ENCODE measurements around the gene DCTN4.

DCTN4 gene

GRCh38 chr5:150689120-150689519 is 69.7 kb downstream of the DCTN4 start:
- in situ Hi-C loops (cut with HindIII; ENCODE audit: low pct_ligation_motif_present, low pct_unique_long_range_greater_than_20kb, low sequenced_read_pairs): no loop called here

DNA sequence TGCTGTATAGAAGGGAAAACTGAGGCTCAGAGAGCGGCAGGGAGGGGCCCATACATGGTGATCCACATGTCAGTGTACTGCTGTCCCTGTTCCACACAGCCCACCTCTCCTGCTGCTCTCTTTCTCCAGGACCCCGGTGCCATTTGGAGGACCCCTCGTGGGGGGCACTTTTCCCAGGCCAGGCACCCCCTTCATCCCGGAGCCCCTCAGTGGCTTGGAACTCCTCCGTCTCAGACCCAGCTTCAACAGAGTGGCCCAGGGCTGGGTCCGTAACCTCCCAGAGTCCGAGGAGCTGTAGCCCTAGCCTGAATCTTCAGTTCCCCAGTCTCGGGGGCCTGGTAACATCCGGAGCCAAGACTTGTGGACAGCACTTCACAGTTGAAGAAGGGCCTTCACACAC is 82.2 kb downstream of the DCTN4 start:
- DNase-seq: no peak
- in situ Hi-C loops (cut with HindIII; ENCODE audit: low pct_ligation_motif_present, low pct_unique_long_range_greater_than_20kb, low sequenced_read_pairs): no loop called here

More at GRCh38 chr5:150689120-150689519, 69.7 kb downstream of the DCTN4 start:
- no peak for DNase-seq

DNA sequence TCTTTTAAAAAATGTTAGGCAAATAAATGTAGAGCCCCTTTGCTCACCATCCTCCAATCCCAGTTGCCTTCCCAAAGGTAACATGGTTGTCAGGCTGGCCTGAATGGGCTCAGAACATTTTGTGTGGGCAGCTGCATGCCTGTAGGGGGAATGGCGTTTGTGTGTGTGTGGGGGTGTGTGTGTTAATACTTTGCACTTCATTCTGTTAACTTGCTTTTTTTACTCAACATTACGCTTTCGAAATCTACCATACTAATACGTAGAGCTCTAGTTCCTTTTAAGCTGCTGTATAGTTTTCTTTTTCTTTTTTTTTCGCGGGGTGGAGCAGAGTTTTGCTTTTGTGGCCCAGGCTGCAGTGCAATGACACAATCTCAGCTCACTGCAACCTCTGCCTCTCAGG is 83.7 kb downstream of the DCTN4 start:
- in situ Hi-C loops (cut with HindIII; ENCODE audit: low pct_ligation_motif_present, low pct_unique_long_range_greater_than_20kb, low sequenced_read_pairs): no loop called here
- no peak for DNase-seq

GRCh38 chr5:150674341-150674821 is 84.4 kb downstream of the DCTN4 start:
- in situ Hi-C loops (cut with HindIII; ENCODE audit: low pct_ligation_motif_present, low pct_unique_long_range_greater_than_20kb, low sequenced_read_pairs): no loop called here
- DNase-seq: no peak

DNA sequence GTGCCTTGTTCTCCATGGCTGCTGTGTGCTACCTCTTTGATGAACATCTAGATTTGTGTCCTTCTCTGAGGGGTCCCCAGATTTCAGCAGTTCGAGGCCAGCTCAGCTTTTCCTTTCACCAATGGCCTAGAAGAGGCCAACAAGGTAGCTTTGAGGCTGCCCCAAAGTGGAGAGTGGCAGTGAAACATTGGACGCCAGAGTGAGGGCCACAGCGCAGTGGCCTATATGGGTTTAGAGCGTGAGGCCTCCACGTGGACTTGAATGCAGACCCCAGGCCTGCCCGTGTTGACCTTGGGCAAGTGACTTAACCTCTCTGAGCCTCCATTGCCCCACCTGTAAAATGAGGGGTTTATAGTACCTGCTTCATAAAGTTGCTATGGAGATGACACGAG is 85.9 kb downstream of the DCTN4 start:
- in situ Hi-C loops (cut with HindIII; ENCODE audit: low pct_ligation_motif_present, low pct_unique_long_range_greater_than_20kb, low sequenced_read_pairs): no loop called here
- DNase-seq: no peak

GRCh38 chr5:150672237-150672883 is 86.5 kb downstream of the DCTN4 start:
- in situ Hi-C loops (cut with HindIII; ENCODE audit: low pct_ligation_motif_present, low pct_unique_long_range_greater_than_20kb, low sequenced_read_pairs): no loop called here
- peak; percentile 12 for DNase-seq

DNA sequence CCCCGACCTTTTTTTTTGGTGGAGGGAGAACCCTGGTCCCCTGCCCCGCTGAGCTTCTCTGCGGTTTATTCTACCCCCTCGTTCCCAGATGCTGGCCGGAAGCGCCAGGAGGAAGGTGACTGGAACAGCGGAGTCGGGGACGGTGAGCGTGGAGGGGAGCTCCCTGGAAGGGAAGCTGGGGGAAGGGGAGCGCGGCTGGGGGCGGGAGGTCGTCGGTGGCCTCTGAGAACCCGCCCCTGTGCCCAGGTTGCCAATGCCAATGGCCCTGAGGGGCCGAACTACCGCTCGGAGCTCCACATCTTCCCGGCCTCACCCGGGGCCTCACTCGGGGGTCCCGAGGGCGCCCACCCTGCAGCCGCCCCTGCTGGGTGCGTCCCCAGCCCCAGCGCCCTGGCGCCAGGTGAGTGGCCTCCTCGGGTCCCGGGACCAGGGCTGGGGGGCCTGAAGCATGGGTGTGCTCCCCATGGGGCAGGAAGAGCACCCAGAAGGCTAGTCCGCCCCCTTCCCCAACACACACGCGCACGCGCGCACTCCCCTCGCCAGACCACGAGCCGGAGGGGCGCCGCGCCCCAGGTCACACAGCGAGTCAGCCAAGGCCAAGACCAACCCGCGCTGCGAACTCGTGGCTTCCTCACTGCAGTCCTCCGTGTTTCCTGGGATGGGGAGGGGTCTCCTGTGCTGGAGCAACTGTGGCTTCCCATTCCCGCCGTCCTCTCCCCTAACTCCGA is 87.1 kb downstream of the DCTN4 start:
- in situ Hi-C loops (cut with HindIII; ENCODE audit: low pct_ligation_motif_present, low pct_unique_long_range_greater_than_20kb, low sequenced_read_pairs): no loop called here
- no peak for DNase-seq

- in situ Hi-C loops (cut with HindIII; ENCODE audit: low pct_ligation_motif_present, low pct_unique_long_range_greater_than_20kb, low sequenced_read_pairs): no loop called here
- no peak for DNase-seq
Measured at GRCh38 chr5:150670948-150671310, 87.9 kb downstream of the DCTN4 start.

- in situ Hi-C loops (cut with HindIII; ENCODE audit: low pct_ligation_motif_present, low pct_unique_long_range_greater_than_20kb, low sequenced_read_pairs): no loop called here
- no peak for DNase-seq
Measured at GRCh38 chr5:150670275-150670947, 88.4 kb downstream of the DCTN4 start.

DNA sequence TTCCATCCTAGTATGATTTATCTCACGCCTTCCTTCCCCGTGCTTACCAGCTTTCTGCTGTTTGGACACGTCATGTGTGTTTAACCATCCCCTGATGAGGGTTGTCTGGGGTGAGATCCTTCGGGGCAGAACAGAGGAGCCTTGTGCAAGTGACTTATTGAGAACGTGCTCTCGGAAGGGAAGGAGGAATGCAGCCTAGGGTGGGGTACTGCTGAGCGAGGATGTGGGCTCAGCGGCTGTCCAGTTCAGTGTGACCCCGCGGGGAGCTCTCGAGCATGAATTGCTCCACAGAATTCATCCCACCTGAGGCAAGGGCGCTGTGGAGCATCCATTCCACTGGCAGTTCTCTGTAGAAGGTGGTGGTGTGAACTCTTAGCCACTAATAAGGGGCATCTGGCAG is 93.8 kb downstream of the DCTN4 start:
- in situ Hi-C loops (cut with HindIII; ENCODE audit: low pct_ligation_motif_present, low pct_unique_long_range_greater_than_20kb, low sequenced_read_pairs): no loop called here
- DNase-seq: no peak

GRCh38 chr5:150663936-150664335 is 94.9 kb downstream of the DCTN4 start:
- in situ Hi-C loops (cut with HindIII; ENCODE audit: low pct_ligation_motif_present, low pct_unique_long_range_greater_than_20kb, low sequenced_read_pairs): no loop called here

DNA sequence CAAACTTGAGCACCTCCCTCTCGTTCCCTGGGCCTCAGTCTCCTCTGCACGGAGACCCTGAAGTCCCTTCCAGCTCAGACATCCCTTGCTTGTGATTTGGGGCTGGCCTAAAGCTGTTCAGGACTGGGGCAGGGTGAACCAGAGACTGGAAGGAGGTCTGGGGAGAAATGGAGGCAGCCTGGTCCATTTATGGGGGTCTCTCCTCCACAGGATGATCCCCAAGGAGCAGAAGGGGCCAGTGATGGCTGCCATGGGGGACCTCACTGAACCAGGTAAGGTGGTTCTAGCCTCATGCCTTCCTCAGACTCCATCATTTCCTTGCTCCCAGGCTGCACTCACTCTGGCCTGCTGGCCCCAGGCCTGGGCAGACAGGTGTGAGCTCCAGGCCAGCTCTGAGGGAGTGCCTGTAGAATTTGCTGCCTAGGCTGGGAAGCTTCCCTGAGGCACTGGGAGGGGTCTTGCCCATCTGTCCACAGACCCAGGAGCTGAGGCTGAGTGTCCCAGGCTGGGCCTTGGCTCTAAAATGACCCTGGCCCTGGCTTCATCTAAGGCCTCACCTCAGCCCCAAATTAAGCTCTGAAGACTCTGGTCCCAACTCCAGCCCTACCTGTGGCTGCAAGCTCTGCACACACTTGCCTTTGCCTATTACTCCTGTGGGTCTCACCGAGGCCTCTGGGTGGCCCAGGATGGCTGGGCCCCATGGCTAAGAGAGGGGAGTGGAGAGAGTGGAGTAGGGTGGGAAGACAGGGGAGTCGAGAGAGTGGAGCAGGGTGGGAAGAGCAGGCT is 95.9 kb downstream of the DCTN4 start:
- no peak for DNase-seq
- in situ Hi-C loops (cut with HindIII; ENCODE audit: low pct_ligation_motif_present, low pct_unique_long_range_greater_than_20kb, low sequenced_read_pairs): no loop called here

More at GRCh38 chr5:150663936-150664335, 94.9 kb downstream of the DCTN4 start:
- no peak for DNase-seq

DNA sequence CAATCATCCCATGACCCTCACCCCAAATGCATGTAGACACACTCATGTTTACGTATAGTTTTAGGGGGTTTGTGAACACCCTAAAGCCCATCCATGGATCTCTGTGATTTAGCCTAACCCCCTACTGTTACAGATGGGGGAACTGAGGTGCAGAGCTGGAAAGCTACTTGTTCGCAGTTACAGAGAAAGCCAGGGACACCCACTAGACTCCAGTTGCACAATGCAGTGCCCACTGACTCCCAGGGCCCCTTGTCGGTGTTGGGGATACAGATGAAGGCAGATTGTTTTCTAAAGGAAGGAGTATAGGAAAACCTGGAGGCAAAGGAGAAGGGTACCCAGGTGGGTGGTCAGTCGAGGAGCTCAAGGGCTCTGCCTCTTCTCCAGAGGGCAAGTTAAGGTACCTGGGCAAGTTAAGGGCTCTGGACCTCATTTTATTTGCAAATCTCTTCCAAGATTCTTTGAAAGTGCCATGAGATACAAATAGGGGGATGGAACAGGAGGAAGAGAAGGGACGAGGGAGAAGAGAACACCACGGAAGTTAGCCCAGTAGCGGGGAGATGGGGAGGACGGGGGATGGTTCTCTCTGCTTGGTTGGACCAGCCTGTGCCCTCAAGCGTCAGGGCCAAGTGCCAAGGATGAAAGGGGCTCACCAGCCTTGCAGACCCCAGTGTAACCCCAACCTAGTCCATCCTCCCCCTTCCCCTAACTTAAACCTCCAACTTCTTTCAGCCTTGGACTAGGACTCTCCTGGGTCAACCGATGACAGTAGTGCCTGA is 96.8 kb downstream of the DCTN4 start:
- in situ Hi-C loops (cut with HindIII; ENCODE audit: low pct_ligation_motif_present, low pct_unique_long_range_greater_than_20kb, low sequenced_read_pairs): no loop called here
- DNase-seq: no peak

DNA sequence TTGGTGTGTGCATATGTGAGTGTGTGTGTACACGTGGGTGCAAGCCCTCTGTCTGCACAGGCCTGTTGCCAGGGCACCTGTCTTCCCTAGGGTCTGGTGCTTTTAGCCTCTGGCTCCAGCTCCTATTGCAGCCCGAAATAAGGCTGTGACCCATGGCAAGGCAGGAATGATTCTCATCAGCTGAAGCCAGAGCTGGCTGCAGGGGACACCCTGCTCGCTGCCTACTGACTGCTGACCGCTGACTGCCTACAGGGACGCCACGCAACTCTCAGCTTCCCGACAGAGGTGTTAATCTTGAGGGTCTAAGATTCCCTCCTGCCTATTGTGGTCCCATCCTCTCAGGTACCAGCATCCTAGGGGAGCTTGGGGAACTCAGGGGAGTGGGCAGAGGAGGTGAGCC is 97.7 kb downstream of the DCTN4 start, which contains the start of gene MYOZ3:
TSS of gene MYOZ3 (plus strand) at position 166 of the 400 bp plus-strand sequence. CDS start 1,691 bp downstream, outside the sequence.
- in situ Hi-C loops (cut with HindIII; ENCODE audit: low pct_ligation_motif_present, low pct_unique_long_range_greater_than_20kb, low sequenced_read_pairs): no loop called here
- no peak for DNase-seq

DNA sequence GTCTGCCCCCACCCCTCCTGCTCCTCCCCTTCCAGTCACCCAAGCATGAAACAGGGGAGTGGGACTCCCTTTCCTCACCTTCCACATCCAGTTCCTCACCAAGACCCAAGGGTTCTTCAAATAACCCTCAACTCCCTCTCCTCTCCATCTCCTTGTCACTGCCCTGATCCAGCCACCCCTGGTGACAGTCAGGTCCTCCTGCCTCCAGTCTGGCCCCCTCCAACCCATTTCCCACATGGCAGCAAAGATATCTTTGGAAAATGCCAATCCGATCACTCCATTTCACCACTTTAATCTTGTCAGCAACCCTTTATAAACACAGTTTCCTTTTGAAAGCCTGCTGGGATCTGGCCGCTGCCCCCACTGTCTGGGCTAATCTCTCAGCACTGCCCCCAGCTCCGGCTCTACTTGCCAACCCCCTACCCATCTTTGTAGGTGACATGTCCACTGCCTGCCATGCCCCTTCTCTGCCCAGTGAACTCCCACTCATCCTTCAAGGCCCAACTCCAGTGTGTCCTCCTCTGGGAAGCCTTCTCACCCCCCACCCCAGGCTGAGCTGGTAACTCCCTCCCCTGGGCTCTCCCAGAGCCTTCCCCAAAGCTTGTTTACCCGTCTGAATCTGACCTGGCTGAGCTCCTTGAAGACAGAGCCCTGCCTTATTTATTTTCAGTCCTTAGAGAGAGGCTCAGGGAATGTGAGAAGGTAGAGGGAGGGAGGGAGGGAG is 98.5 kb downstream of the DCTN4 start:
- in situ Hi-C loops (cut with HindIII; ENCODE audit: low pct_ligation_motif_present, low pct_unique_long_range_greater_than_20kb, low sequenced_read_pairs): no loop called here

GRCh38 chr5:150659360-150660107 is 99.3 kb downstream of the DCTN4 start:
- DNase-seq: no peak
- in situ Hi-C loops (cut with HindIII; ENCODE audit: low pct_ligation_motif_present, low pct_unique_long_range_greater_than_20kb, low sequenced_read_pairs): no loop called here

More for the DNA sequence above, 98.5 kb downstream of the DCTN4 start:
- DNase-seq: no peak

Data from ACHN (cell line).